Measurements from ENCODE around the gene GLRA3. TPM values are rescaled to one million over a fixed set of nuclear protein-coding genes. Genes with fewer than 3 reads are reported as not detected.

Gene GLRA3
- polyA plus RNA-seq, 1 donor (not counting 4 experiments of a cell fraction or from before 2014, with no cell fraction given), result not detected

DNA sequence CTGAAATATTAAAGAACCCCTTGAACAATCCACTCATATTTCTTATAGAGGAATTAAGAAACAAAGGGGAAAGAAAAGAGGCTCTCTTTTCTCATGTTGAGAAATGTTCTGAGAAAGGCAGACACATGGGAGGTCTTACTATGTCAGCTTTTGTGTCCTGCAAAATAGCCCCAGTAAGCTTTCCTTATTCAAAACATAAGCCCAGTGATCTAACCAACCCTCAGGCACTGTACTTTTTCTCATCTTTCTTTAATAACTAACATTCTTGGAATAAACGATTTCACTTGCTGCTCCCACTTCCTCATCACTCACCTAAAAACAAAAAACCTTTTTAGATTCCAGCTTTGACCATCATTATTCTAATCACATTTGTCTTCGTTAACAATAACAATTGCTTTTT lies 115.9 kb downstream of the GLRA3 start:
- Histone ChIP-seq H3K4me1 (ENCODE audit: control insufficient read depth, extremely low read depth, insufficient read depth, low read length) (no peaks in the 10 kb centered on the region), H3K4me2 (ENCODE audit: control insufficient read depth, extremely low read depth, insufficient read depth, low read depth, low read length) (no peak overlapping the region), H3K27me3 (ENCODE audit: control insufficient read depth, extremely low read depth, insufficient read depth, low read length) (no peaks in the 10 kb centered on the region), H3K9me3 (ENCODE audit: control insufficient read depth, low read depth, low read length) (no peaks in the 10 kb centered on the region), H4K20me1 (ENCODE audit: control insufficient read depth, extremely low read depth, insufficient read depth, low read length) (no peaks in the 10 kb centered on the region), H3K9me1 (ENCODE audit: control insufficient read depth, extremely low read depth, insufficient read depth, low read length) (no peaks in the 10 kb centered on the region), H3K27ac (ENCODE audit: control insufficient read depth, insufficient read depth, low read length) (no peak overlapping the region), H3K4me3 (ENCODE audit: control insufficient read depth in 2 of 3, extremely low read depth in 1 of 3, insufficient read depth in 2 of 3, low read depth in 1 of 3, low read length in 3 of 3) (no peak overlapping the region), H3K79me2 (ENCODE audit: control insufficient read depth, insufficient read depth, low read length) (no peaks in the 10 kb centered on the region), H3K9ac (ENCODE audit: control insufficient read depth, extremely low read depth, insufficient read depth, low read length) (no peak overlapping the region), H2AFZ (ENCODE audit: control insufficient read depth, low read length) (no peak overlapping the region), H3K36me3 (ENCODE audit: control insufficient read depth in 2 of 2, extremely low read depth in 1 of 2, insufficient read depth in 2 of 2, low read length in 2 of 2) (no peaks in the 10 kb centered on the region)
- FAIRE-seq (no peak), DNase-seq (ENCODE audit: low read depth, low spot score) (no peak)
- TF ChIP-seq, protein P1, sequence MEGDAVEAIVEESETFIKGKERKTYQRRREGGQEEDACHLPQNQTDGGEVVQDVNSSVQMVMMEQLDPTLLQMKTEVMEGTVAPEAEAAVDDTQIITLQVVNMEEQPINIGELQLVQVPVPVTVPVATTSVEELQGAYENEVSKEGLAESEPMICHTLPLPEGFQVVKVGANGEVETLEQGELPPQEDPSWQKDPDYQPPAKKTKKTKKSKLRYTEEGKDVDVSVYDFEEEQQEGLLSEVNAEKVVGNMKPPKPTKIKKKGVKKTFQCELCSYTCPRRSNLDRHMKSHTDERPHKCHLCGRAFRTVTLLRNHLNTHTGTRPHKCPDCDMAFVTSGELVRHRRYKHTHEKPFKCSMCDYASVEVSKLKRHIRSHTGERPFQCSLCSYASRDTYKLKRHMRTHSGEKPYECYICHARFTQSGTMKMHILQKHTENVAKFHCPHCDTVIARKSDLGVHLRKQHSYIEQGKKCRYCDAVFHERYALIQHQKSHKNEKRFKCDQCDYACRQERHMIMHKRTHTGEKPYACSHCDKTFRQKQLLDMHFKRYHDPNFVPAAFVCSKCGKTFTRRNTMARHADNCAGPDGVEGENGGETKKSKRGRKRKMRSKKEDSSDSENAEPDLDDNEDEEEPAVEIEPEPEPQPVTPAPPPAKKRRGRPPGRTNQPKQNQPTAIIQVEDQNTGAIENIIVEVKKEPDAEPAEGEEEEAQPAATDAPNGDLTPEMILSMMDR (optimal IDR thresholded peaks at IDR 0.05 in 1 of 3, IDR thresholded peaks at IDR 0.05 in 1 of 3, conservative IDR thresholded peaks at IDR 0.05 in 1 of 3; ENCODE audit: extremely low read depth in 1 of 3, insufficient read depth in 2 of 3, low read length in 3 of 3), result no peak
- TF ChIP-seq EZH2 (IDR thresholded peaks at IDR 0.05; ENCODE audit: low read length), result no peak
- dilution Hi-C loops (cut with MboI; ENCODE audit: extremely low pct_ligation_motif_present, low sequenced_read_pairs), result no loop called here

DNA sequence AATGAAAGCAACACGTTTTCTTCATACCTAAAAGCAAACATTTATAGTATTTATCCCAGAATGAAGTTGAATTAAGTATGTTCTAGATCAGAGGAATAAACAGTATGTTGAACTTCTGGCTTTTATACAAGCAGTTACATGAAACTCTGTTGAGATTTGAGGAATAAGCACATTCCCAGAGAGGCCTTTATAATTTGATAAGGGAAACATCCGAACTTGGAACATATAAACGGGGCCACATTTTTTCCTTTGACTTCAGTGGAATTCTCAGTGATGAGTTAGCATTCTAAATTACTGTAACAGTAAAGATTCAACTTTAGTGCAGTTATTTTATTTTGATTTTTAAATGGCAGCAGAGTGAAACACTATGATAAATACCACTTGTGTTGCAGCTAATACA lies 119.5 kb downstream of the GLRA3 start:
- FAIRE-seq, result no peak
- Histone ChIP-seq H3K4me3 (ENCODE audit: control insufficient read depth in 2 of 3, extremely low read depth in 1 of 3, insufficient read depth in 2 of 3, low read depth in 1 of 3, low read length in 3 of 3) (no peak overlapping the region), H3K9ac (ENCODE audit: control insufficient read depth, extremely low read depth, insufficient read depth, low read length) (no peak overlapping the region), H3K36me3 (ENCODE audit: control insufficient read depth in 2 of 2, extremely low read depth in 1 of 2, insufficient read depth in 2 of 2, low read length in 2 of 2) (no peaks in the 10 kb centered on the region), H3K27ac (ENCODE audit: control insufficient read depth, insufficient read depth, low read length) (no peak overlapping the region), H3K9me1 (ENCODE audit: control insufficient read depth, extremely low read depth, insufficient read depth, low read length) (no peaks in the 10 kb centered on the region), H2AFZ (ENCODE audit: control insufficient read depth, low read length) (no peak overlapping the region), H3K27me3 (ENCODE audit: control insufficient read depth, extremely low read depth, insufficient read depth, low read length) (no peaks in the 10 kb centered on the region), H3K9me3 (ENCODE audit: control insufficient read depth, low read depth, low read length) (no peaks in the 10 kb centered on the region), H4K20me1 (ENCODE audit: control insufficient read depth, extremely low read depth, insufficient read depth, low read length) (no peaks in the 10 kb centered on the region), H3K4me2 (ENCODE audit: control insufficient read depth, extremely low read depth, insufficient read depth, low read depth, low read length) (no peak overlapping the region), H3K4me1 (ENCODE audit: control insufficient read depth, extremely low read depth, insufficient read depth, low read length) (no peaks in the 10 kb centered on the region), H3K79me2 (ENCODE audit: control insufficient read depth, insufficient read depth, low read length) (no peaks in the 10 kb centered on the region)
- dilution Hi-C loops (cut with MboI; ENCODE audit: extremely low pct_ligation_motif_present, low sequenced_read_pairs), result no loop called here
- TF ChIP-seq EZH2 (IDR thresholded peaks at IDR 0.05; ENCODE audit: low read length), result no peak
- TF ChIP-seq, protein P1 (optimal IDR thresholded peaks at IDR 0.05 in 1 of 3, IDR thresholded peaks at IDR 0.05 in 1 of 3, conservative IDR thresholded peaks at IDR 0.05 in 1 of 3; ENCODE audit: extremely low read depth in 1 of 3, insufficient read depth in 2 of 3, low read length in 3 of 3), result no peak
- no peak for DNase-seq (ENCODE audit: low read depth, low spot score)
